ENCODE results near the gene NPNT.

NPNT gene

GRCh38 chr4:105998171-105999063 lies 103.1 kb downstream of the NPNT start:
- H3K9ac ChIP-seq (ENCODE audit: low read length): no peak overlapping the region
- H3K27me3 ChIP-seq (ENCODE audit: control insufficient read depth, insufficient read depth, low read length): no peaks in the 10 kb centered on the region
- H3K27ac ChIP-seq (ENCODE audit: low read length): no peak overlapping the region
- peaks cover 16% of the 10 kb centered on the region for H3K4me1 ChIP-seq (ENCODE audit: control insufficient read depth, low read depth, low read length)
- no peaks in the 10 kb centered on the region for H3K9me3 ChIP-seq (ENCODE audit: control insufficient read depth, low read depth, low read length)
- no peak overlapping the region for H3K4me3 ChIP-seq (ENCODE audit: low read length)
- no peaks in the 10 kb centered on the region for H3K36me3 ChIP-seq (ENCODE audit: control insufficient read depth, low read depth, low read length)

GRCh38 chr4:106002994-106003393 lies 107.7 kb downstream of the NPNT start:
- no peaks in the 10 kb centered on the region for H3K36me3 ChIP-seq (ENCODE audit: control insufficient read depth, low read depth, low read length)
- H3K4me1 ChIP-seq (ENCODE audit: control insufficient read depth, low read depth, low read length): peaks cover 15% of the 10 kb centered on the region
- no peak overlapping the region for H3K4me3 ChIP-seq (ENCODE audit: low read length)
- no peak overlapping the region for H3K9ac ChIP-seq (ENCODE audit: low read length)
- no peaks in the 10 kb centered on the region for H3K27me3 ChIP-seq (ENCODE audit: control insufficient read depth, insufficient read depth, low read length)
- H3K27ac ChIP-seq (ENCODE audit: low read length): no peak overlapping the region
- no peaks in the 10 kb centered on the region for H3K9me3 ChIP-seq (ENCODE audit: control insufficient read depth, low read depth, low read length)

GRCh38 chr4:106010761-106011160 lies 115.5 kb downstream of the NPNT start:
- H3K36me3 ChIP-seq (ENCODE audit: control insufficient read depth, low read depth, low read length): no peaks in the 10 kb centered on the region
- no peaks in the 10 kb centered on the region for H3K4me1 ChIP-seq (ENCODE audit: control insufficient read depth, low read depth, low read length)
- H3K9ac ChIP-seq (ENCODE audit: low read length): no peak overlapping the region
- no peaks in the 10 kb centered on the region for H3K9me3 ChIP-seq (ENCODE audit: control insufficient read depth, low read depth, low read length)
- no peak overlapping the region for H3K4me3 ChIP-seq (ENCODE audit: low read length)
- no peak overlapping the region for H3K27ac ChIP-seq (ENCODE audit: low read length)
- H3K27me3 ChIP-seq (ENCODE audit: control insufficient read depth, insufficient read depth, low read length): no peaks in the 10 kb centered on the region

GRCh38 chr4:106011387-106011786 lies 116.1 kb downstream of the NPNT start:
- Histone ChIP-seq H3K27me3 (ENCODE audit: control insufficient read depth, insufficient read depth, low read length) (no peaks in the 10 kb centered on the region), H3K27ac (ENCODE audit: low read length) (no peak overlapping the region), H3K36me3 (ENCODE audit: control insufficient read depth, low read depth, low read length) (no peaks in the 10 kb centered on the region), H3K4me1 (ENCODE audit: control insufficient read depth, low read depth, low read length) (no peaks in the 10 kb centered on the region), H3K9ac (ENCODE audit: low read length) (no peak overlapping the region), H3K4me3 (ENCODE audit: low read length) (no peak overlapping the region), H3K9me3 (ENCODE audit: control insufficient read depth, low read depth, low read length) (no peaks in the 10 kb centered on the region)

- Histone ChIP-seq H3K4me3 (ENCODE audit: low read length) (no peak overlapping the region), H3K9ac (ENCODE audit: low read length) (no peak overlapping the region), H3K36me3 (ENCODE audit: control insufficient read depth, low read depth, low read length) (no peaks in the 10 kb centered on the region), H3K9me3 (ENCODE audit: control insufficient read depth, low read depth, low read length) (no peaks in the 10 kb centered on the region), H3K4me1 (ENCODE audit: control insufficient read depth, low read depth, low read length) (no peaks in the 10 kb centered on the region), H3K27ac (ENCODE audit: low read length) (no peak overlapping the region), H3K27me3 (ENCODE audit: control insufficient read depth, insufficient read depth, low read length) (no peaks in the 10 kb centered on the region)
Observed at GRCh38 chr4:106017975-106018374, 122.7 kb downstream of the NPNT start.

- Histone ChIP-seq H3K9me3 (ENCODE audit: control insufficient read depth, low read depth, low read length) (no peaks in the 10 kb centered on the region), H3K4me1 (ENCODE audit: control insufficient read depth, low read depth, low read length) (no peaks in the 10 kb centered on the region), H3K9ac (ENCODE audit: low read length) (no peak overlapping the region), H3K27ac (ENCODE audit: low read length) (no peak overlapping the region), H3K27me3 (ENCODE audit: control insufficient read depth, insufficient read depth, low read length) (no peaks in the 10 kb centered on the region), H3K36me3 (ENCODE audit: control insufficient read depth, low read depth, low read length) (no peaks in the 10 kb centered on the region), H3K4me3 (ENCODE audit: low read length) (no peak overlapping the region)
Observed at GRCh38 chr4:106019771-106020170, 124.5 kb downstream of the NPNT start.

Measured in iPS-18a (cell line).